H1 (cell line): ENCODE results near the gene BSCL2.

Source experiments
- EZH2 ChIP-seq: fragments of 200-600 bp; sonication (generic); IDR thresholded peaks from 2 replicates; pipeline ENCODE4 v1.7.1; 2012; ENCODE audit warnings: low read depth, mild to moderate bottlenecking, moderate library complexity, low read length, inconsistent platforms; ENCODE audit not compliant: severe bottlenecking
- JUN ChIP-seq: IDR thresholded peaks from 2 replicates; pipeline ENCODE4 v1.6.1; 2011; ENCODE audit warnings: low read depth, mild to moderate bottlenecking, improper control_type of control experiment, low read length
- RFX5 ChIP-seq: IDR thresholded peaks from 2 replicates; pipeline ENCODE4 v1.6.1; 2011; ENCODE audit warnings: low read depth, low read length, improper control_type of control experiment, borderline replicate concordance
- SIRT6 ChIP-seq: IDR thresholded peaks from one replicate; pipeline ENCODE4 v1.7.1; 2012; ENCODE audit warnings: low read length, inconsistent platforms
- SP1 ChIP-seq: IDR thresholded peaks from 2 replicates; pipeline ENCODE4 v1.6.1; 2011; ENCODE audit warnings: low read depth, low read length
- TEAD4 ChIP-seq: IDR thresholded peaks from 2 replicates; pipeline ENCODE4 v1.6.1; 2012; ENCODE audit warnings: low read depth, low read length, inconsistent platforms, mixed read lengths
- ZNF274 ChIP-seq: IDR thresholded peaks from 2 replicates; pipeline ENCODE4 v1.7.0; 2012; ENCODE audit warnings: low read length, borderline replicate concordance; ENCODE audit errors: extremely low read depth
- TF ChIP-seq, protein P1 (sequence below), 3 experiments: IDR thresholded peaks; 1 replicate in 2 of 3; 2 replicates in 1 of 3; pipeline versions ENCODE4 v1.5.1 to v1.6.1; 2011; ENCODE audit warnings: low read length in 3 of 3, mild to moderate bottlenecking in 3 of 3, inconsistent platforms in 2 of 3, low read depth in 1 of 3, moderate library complexity in 1 of 3; ENCODE audit not compliant: insufficient read depth in 1 of 3; ENCODE audit errors: control extremely low read depth in 1 of 3

DNA sequence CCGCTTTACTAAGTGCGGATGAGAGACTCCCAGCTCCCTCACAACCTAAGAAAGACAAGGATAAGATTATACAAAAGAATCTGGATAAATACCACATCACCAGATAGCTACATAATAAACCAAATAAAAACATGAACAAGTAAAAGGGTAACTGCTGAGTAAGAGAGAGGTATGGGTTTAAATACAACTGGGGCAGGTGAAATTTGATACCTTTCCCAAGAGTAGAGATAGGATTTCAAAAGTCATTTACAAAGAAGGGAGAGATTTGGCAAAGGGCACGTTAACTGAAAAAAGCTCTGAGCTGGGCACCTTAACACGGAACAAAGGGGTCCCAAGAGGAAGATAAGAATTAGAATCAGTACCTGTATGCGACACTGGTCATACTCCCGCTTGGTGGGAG lies 30.1 kb downstream of the BSCL2 start:
- TF ChIP-seq SIRT6 (no peak), JUN (no peak), EZH2 (no peak), SP1 (no peak), ZNF274 (no peak), TEAD4 (no peak), RFX5 (no peak)
- TF ChIP-seq, protein P1, sequence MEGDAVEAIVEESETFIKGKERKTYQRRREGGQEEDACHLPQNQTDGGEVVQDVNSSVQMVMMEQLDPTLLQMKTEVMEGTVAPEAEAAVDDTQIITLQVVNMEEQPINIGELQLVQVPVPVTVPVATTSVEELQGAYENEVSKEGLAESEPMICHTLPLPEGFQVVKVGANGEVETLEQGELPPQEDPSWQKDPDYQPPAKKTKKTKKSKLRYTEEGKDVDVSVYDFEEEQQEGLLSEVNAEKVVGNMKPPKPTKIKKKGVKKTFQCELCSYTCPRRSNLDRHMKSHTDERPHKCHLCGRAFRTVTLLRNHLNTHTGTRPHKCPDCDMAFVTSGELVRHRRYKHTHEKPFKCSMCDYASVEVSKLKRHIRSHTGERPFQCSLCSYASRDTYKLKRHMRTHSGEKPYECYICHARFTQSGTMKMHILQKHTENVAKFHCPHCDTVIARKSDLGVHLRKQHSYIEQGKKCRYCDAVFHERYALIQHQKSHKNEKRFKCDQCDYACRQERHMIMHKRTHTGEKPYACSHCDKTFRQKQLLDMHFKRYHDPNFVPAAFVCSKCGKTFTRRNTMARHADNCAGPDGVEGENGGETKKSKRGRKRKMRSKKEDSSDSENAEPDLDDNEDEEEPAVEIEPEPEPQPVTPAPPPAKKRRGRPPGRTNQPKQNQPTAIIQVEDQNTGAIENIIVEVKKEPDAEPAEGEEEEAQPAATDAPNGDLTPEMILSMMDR (IDR thresholded peaks at IDR 0.05; ENCODE audit: control extremely low read depth in 1 of 3, insufficient read depth in 1 of 3, low read depth in 1 of 3, low read length in 3 of 3): no peak
